GM12872 (cell line): ENCODE data around the gene CTDSPL.

Experiments used
- TF ChIP-seq, protein P1 (sequence below): IDR thresholded peaks from 3 replicates; pipeline ENCODE4 v1.5.1; 2011; ENCODE audit warnings: low read depth, mild to moderate bottlenecking, low read length, moderate library complexity; ENCODE audit not compliant: insufficient read depth

CTDSPL gene

DNA sequence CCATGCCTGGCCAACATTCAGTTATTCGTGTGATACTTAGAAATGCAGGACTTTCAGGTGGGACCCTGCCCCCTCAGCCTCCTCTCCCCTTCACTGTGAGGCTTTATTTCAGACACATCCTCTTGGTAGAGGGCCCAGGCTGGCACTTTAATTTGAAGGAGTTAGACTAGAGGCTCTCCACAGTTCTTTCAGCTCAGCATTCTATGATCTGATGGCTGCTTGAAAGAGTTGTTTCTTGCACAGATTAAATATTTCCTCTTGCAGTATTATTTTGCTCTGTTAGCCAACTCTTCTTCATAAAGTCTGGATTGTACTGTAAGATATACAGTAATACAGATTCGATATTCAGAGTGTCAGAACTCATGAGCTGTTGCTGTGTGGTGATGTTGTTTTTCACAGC is 35.1 kb downstream of the CTDSPL start:
- TF ChIP-seq, protein P1, sequence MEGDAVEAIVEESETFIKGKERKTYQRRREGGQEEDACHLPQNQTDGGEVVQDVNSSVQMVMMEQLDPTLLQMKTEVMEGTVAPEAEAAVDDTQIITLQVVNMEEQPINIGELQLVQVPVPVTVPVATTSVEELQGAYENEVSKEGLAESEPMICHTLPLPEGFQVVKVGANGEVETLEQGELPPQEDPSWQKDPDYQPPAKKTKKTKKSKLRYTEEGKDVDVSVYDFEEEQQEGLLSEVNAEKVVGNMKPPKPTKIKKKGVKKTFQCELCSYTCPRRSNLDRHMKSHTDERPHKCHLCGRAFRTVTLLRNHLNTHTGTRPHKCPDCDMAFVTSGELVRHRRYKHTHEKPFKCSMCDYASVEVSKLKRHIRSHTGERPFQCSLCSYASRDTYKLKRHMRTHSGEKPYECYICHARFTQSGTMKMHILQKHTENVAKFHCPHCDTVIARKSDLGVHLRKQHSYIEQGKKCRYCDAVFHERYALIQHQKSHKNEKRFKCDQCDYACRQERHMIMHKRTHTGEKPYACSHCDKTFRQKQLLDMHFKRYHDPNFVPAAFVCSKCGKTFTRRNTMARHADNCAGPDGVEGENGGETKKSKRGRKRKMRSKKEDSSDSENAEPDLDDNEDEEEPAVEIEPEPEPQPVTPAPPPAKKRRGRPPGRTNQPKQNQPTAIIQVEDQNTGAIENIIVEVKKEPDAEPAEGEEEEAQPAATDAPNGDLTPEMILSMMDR = no peak

DNA sequence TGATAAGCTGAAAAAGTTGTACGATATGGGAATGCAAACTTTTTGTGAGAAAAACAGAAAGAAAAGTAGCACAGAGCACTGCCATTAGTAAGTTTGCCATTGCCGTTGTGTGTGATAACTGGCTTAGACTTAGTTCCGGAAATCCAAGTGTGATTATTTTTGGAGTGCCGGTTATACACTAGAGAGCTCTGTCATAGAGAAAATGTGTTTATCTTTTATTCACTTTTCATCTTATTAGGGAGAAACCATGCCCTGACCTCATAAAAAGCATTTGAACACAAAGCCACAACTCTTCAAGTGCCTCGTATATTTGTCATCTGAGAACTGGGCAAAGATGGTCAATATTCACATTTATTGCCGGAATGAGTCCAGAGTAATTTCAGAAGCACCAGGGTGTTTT is 36.1 kb downstream of the CTDSPL start:
- TF ChIP-seq, protein P1 = no peak

DNA sequence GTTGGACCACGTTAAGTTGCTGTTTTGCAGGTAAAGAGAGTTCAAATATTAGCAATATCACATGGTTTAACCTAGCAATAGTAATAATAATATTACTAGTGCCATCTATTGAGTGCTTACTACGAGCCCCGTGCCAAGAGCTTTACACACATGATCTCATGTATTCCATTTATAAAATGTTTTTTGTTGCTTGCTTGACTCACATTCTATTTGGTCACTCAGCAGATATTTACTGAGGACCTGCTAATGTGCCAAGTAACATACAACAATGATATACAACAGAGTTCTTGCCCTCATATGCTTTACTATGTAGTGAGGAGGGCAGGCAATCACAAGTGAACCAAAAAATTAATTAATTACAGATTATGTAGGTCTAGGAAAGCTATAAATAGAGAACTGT is 36.7 kb downstream of the CTDSPL start:
- TF ChIP-seq, protein P1 = no peak

DNA sequence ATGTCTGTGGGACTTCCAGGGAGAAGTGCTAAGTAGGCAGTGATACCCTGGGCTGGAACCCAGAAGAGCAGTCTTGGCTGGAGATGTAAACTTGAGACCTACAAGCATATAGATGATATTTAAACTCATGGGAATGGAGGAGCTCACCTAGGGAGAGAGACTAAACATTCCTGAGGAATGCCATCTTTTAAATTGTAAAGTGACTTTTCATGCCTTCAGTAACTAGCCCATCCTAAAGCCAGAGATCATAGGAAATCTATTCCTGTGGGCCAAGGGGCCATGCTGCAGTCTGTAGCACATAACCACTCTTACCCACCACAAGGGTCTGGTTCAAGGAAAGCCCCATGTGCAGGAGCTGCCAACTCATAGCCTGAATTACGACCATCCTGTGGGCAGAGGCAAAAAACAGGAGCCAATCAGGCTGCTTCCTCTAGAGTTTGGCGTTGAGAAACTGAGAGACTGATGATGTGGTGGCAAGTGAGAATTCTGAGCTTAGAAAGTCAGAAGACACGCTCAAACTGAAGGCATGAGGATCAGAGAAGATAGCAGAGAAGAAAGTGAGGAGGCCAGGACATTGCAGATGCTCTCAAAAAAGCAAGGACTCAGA is 37.5 kb downstream of the CTDSPL start:
- TF ChIP-seq, protein P1 = no peak

DNA sequence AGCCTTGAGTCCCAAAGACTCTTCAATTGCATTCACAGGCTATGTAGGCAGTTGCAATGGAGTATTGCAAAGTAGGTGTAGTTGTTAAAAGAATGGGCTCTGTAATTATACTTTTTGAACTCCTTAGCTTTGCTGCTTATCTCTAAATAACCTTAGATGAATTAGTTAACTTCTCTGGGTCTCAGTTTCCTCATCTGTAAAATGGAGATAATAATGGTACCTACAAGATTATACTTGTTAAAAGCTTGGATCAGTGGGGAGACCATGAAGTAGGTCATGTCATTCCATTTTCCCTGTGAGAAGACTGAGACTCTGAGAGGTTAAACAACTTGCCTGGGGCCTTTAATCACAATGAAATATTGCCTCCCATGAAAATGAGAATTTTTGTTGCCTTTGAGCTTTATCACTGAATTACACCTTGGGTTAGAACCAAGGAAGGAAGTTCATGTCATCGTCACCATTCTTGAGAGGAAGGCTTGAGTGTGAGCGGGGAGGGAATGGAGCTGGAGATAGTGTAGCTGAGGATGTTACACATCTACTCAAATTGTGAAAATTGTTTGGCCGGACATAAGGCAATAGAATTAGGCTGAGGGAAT is 38.1 kb downstream of the CTDSPL start:
- TF ChIP-seq, protein P1 = no peak

DNA sequence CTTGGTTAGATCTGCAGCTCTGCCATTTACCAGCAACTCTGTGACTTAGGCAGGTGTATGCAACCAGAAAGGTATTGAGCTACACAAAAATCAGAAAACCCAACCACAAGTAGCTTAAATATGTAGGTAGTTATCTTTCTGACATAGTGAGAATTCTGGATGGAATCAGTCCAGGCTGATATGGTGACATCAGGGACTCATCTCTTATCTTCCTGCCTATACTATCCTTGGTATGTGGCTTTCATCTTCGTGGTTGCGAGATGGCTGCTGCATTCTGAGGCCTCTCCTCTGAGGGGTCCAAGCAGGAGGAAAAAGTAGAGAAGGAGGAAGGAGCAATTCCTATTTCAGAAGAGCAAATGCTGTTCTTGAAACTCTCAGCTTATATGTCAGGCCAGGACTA is 40.0 kb downstream of the CTDSPL start:
- TF ChIP-seq, protein P1 = no peak

DNA sequence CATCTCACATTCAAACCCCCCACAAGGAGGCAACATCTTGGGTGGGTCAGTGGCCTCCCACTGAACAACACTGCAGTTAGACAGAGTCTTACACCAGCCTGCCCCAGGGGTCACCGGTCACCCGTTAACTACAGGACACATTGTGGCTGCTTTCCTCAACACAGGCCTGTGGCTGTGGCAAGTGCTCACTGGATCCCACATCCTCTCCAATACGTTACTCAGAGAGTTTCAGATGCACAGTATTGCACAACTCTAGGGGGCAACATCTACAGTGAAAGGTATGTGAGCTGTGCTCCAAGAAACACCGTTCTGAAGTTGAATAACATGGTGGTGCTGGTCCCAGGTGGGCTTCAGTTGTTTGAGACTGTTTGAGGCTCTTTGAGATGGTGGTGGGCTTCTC is 41.0 kb downstream of the CTDSPL start:
- TF ChIP-seq, protein P1 = no peak

DNA sequence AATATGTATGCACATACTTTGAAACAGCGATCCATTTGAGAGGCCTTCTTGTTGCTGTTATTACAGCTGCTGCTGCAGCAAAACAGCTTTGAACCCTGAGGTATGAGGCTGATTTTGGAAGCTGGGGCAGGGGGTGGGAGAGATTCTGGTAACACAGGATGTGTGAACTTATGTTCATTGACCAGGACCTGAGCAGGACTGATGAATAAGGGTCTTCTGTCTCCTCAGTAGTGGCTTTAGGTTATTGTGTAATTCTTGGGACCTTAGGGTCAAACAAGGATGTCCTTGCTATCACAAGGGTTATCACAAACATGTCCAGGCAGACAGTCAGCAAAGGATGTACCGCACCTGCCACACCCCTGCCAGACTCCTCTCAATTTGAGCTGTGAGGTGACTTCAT is 41.6 kb downstream of the CTDSPL start:
- TF ChIP-seq, protein P1 = no peak
